H1 (cell line): ENCODE data around the gene SAT1. TPM values are rescaled to one million over a fixed set of nuclear protein-coding genes. Genes with fewer than 3 reads are reported as not detected.

Experiments used
- CTCF ChIP-seq, 3 experiments: IDR thresholded peaks; 1 replicate in 2 of 3; 2 replicates in 1 of 3; pipeline versions ENCODE4 v1.5.1 to v1.6.1; 2011; ENCODE audit warnings: low read length in 3 of 3, mild to moderate bottlenecking in 3 of 3, inconsistent platforms in 2 of 3, low read depth in 1 of 3, moderate library complexity in 1 of 3; ENCODE audit not compliant: insufficient read depth in 1 of 3; ENCODE audit errors: control extremely low read depth in 1 of 3
- HDAC6 ChIP-seq: IDR thresholded peaks from one replicate; pipeline ENCODE4 v1.7.1; 2012; ENCODE audit warnings: low read depth, mild to moderate bottlenecking, inconsistent platforms, low read length, moderate library complexity
- RBBP5 ChIP-seq: IDR thresholded peaks from 2 replicates; pipeline ENCODE4 v1.7.1; 2012; ENCODE audit warnings: low read depth, mild to moderate bottlenecking, inconsistent platforms, low read length, moderate library complexity, borderline replicate concordance
- polyA plus RNA-seq, 7 experiments: library from polyadenylated mRNA; depleted of rRNA in 3 of 7; stranded (reverse) in 5 of 7; unstranded in 2 of 7; fragments of >200 nt in 5 of 7; fragments of 200-250 nt in 2 of 7; gene quantifications; 1 replicate in 5 of 7; 2 replicates in 1 of 7; 4 replicates in 1 of 7; pipeline versions ENCODE4 v1.2.1 to v1.2.3, GENCODE V29; 2011 to 2013; ENCODE audit warnings: missing spikeins in 2 of 7, mixed read lengths in 2 of 7
- total RNA-seq: library from RNA; stranded (reverse); fragmentation: NEBNext Ultra II Directional; extraction: Animal tissue kit (Norgen Biotek cat#: 25700); gene quantifications from 2 replicates; pipeline ENCODE4 v1.2.1, GENCODE V29; 2021

SAT1 gene
- total and polyA plus RNA-seq, 2 of the 8 experiments (the other 6 are each of a cell fraction or from before 2014, with no cell fraction given): 29.2 to 36.8 TPM

- no peak for TF ChIP-seq CTCF (IDR thresholded peaks at IDR 0.05; ENCODE audit: control extremely low read depth in 1 of 3, insufficient read depth in 1 of 3, low read depth in 1 of 3, low read length in 3 of 3)
- no peak for TF ChIP-seq RBBP5
- TF ChIP-seq HDAC6: no peak
Observed at GRCh38 chrX:23782455-23782854, 518 bp upstream of the SAT1 start (continued).
